Vagina (tissue), 2 donors: ENCODE data around the gene GZMB. TPM values are rescaled to one million over a fixed set of nuclear protein-coding genes. Genes with fewer than 3 reads are reported as not detected.

Experiments
- DNase-seq, 2 donors: peaks; one replicate each; pipeline ENCODE4 v3.0.0-alpha.2; 2017; ENCODE audit errors: extremely low spot score in 2 of 2
- H3K27ac ChIP-seq: fragments of 200-600 bp; sonication (generic); one replicate; pipeline ENCODE4 v1.5.1; 2019
- H3K27me3 ChIP-seq: fragments of 200-600 bp; sonication (generic); one replicate; pipeline ENCODE4 v1.5.1; 2019
- H3K36me3 ChIP-seq, 2 donors: fragments of 200-600 bp; sonication (generic); one replicate each; pipeline ENCODE4 v1.5.1; 2017 to 2019
- H3K4me1 ChIP-seq: fragments of 200-600 bp; sonication (generic); one replicate; pipeline ENCODE4 v1.5.1; 2019
- H3K4me3 ChIP-seq, 2 donors: fragments of 200-600 bp; sonication (generic); 1 replicate in 1 of 2; 2 replicates in 1 of 2; pipeline ENCODE4 v1.5.1; 2016 to 2019
- H3K9me3 ChIP-seq: fragments of 200-600 bp; sonication (generic); one replicate; pipeline ENCODE4 v1.5.1; 2019
- POLR2A ChIP-seq, 2 donors: fragments of 450-650 bp; IDR thresholded peaks; one replicate each; pipeline ENCODE4 v1.6.1; 2017; ENCODE audit warnings: antibody characterized with exemption in 2 of 2, mild to moderate bottlenecking in 2 of 2, moderate library complexity in 2 of 2
- POLR2AphosphoS5 ChIP-seq, 2 donors: sonication (generic); formaldehyde crosslinking; IDR thresholded peaks; one replicate each; pipeline ENCODE4 v1.9.0; 2017; ENCODE audit warnings: antibody characterized with exemption in 2 of 2, mild to moderate bottlenecking in 2 of 2, low read depth in 1 of 2; ENCODE audit not compliant: insufficient read depth in 1 of 2
- intact Hi-C: fragments of 100-400 bp; cut with DNase I; formaldehyde crosslinking; loops from one replicate; pipeline ENCODE4 v1.15.1; 2023
- total RNA-seq: library from RNA; depleted of rRNA; stranded (reverse); fragments of >200 nt; gene quantifications from one replicate; pipeline ENCODE4 v1.2.3, GENCODE V29; 2016
- TF ChIP-seq, protein P1 (sequence below), 3 experiments: fragments of 450-650 bp in 2 of 3; fragments of 200-600 bp in 1 of 3; sonication (generic) in 1 of 3; IDR thresholded peaks; one replicate each; pipeline ENCODE4 v1.5.1; 2017 to 2019; ENCODE audit warnings: antibody characterized with exemption in 3 of 3, mild to moderate bottlenecking in 2 of 3, moderate library complexity in 2 of 3

The GZMB gene
- total RNA-seq, 1 donor from 2014 or later = 2.2 TPM

DNA sequence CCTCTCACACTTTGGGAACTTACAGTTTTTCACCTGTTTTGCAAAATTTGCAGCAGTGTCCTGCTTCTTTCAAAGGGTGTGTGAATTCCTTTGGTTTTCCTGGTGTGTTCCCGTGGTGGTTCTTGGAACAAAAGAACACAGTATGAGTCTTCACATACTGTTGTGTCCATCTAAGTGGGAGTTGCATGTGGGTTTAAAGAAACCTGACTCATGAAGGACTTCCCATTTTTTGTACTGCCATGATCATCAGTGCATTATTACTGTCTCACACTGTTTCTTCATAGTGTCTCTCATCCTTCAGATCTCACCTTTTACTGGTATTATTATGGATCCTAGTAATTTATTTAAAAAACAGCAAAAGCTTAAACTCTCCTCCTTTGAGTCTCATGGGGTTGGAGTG is 20.7 kb downstream of the GZMB start:
- no peak for TF ChIP-seq POLR2AphosphoS5 (IDR thresholded peaks at IDR 0.05; ENCODE audit: insufficient read depth in 1 of 2, low read depth in 1 of 2)
- TF ChIP-seq, protein P1, sequence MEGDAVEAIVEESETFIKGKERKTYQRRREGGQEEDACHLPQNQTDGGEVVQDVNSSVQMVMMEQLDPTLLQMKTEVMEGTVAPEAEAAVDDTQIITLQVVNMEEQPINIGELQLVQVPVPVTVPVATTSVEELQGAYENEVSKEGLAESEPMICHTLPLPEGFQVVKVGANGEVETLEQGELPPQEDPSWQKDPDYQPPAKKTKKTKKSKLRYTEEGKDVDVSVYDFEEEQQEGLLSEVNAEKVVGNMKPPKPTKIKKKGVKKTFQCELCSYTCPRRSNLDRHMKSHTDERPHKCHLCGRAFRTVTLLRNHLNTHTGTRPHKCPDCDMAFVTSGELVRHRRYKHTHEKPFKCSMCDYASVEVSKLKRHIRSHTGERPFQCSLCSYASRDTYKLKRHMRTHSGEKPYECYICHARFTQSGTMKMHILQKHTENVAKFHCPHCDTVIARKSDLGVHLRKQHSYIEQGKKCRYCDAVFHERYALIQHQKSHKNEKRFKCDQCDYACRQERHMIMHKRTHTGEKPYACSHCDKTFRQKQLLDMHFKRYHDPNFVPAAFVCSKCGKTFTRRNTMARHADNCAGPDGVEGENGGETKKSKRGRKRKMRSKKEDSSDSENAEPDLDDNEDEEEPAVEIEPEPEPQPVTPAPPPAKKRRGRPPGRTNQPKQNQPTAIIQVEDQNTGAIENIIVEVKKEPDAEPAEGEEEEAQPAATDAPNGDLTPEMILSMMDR (IDR thresholded peaks at IDR 0.05) = no peak
- Histone ChIP-seq H3K36me3 (no peaks in the 10 kb centered on the region), H3K9me3 (no peaks in the 10 kb centered on the region), H3K4me1 (no peaks in the 10 kb centered on the region), H3K27ac (no peak overlapping the region), H3K27me3 (no peaks in the 10 kb centered on the region), H3K4me3 (no peak overlapping the region)
- DNase-seq = no peak
- intact Hi-C loops = no loop called here

DNA sequence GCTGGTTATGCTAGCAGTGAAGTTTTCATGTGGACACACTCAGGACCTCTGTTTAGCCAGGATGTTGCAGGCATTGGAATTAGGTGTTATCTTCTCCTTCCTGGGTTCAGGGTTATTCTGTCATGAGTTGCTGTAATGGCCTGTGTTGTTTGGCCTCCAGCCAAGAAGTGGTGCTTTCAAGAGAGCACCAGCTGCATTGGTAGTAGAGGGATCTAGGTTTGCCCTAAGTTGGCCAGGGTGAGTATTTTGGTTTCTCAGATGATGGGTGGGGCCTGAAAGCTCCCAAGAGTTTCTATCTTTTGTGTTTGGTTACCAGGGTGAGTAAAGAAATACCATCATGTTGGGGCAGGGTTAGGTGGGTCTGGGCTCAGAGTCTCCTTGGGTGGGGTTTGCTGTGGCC is 21.8 kb downstream of the GZMB start:
- H3K27ac ChIP-seq = no peak overlapping the region
- no peak overlapping the region for H3K4me3 ChIP-seq
- H3K36me3 ChIP-seq = no peaks in the 10 kb centered on the region
- H3K27me3 ChIP-seq = no peaks in the 10 kb centered on the region
- no peak for TF ChIP-seq POLR2A (IDR thresholded peaks at IDR 0.05)
- no peak for TF ChIP-seq POLR2AphosphoS5 (IDR thresholded peaks at IDR 0.05; ENCODE audit: insufficient read depth in 1 of 2, low read depth in 1 of 2)
- TF ChIP-seq, protein P1 (IDR thresholded peaks at IDR 0.05) = no peak
- H3K4me1 ChIP-seq = no peaks in the 10 kb centered on the region
- H3K9me3 ChIP-seq = no peaks in the 10 kb centered on the region
- intact Hi-C loops = no loop called here
- no peak for DNase-seq

DNA sequence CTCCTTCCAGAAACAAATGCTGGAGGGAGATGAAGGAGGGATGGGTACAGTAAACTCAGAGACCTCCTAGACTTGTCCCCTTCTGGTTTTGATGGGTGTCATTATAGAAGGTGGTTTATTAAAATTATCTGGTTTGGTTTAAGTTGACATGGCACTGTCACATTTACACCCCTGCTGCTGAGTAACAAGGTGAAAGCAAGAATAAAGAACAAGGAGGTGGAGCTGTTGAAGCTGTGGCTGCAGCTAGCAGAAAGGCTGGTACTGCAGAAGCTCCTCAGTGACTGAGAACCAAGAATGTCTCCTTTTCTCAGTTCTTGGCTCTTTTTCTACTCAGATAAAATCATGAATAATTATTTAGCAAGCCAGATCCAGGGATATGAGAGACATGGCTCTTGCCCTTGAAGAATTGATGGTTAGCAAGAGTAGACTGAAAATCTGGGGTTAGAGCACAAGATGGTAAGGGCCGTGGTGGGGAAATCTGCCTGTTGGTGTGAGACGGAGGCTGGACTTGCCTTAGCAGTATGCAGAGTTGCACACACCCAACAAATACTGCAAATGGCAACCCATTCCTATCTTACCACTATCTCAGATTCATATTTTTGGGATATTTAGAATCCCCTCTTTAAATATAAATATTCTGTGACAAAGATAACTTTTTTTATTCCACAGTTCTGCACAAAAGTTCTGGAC is 24.2 kb downstream of the GZMB start, which contains the start of gene GZMH:
GZMH (minus strand) TSS at position 31 of the 690 bp plus-strand sequence. CDS start 72 bp downstream, outside the sequence.
- H3K27me3 ChIP-seq = no peaks in the 10 kb centered on the region
- no peak within 1 kb of the TSS for H3K27ac ChIP-seq
- TF ChIP-seq POLR2A (IDR thresholded peaks at IDR 0.05) (no peak), POLR2AphosphoS5 (IDR thresholded peaks at IDR 0.05; ENCODE audit: insufficient read depth in 1 of 2, low read depth in 1 of 2) (no peak)
- TF ChIP-seq, protein P1 (IDR thresholded peaks at IDR 0.05) = no peak
- no peaks in the 10 kb centered on the region for H3K9me3 ChIP-seq
- H3K4me3 ChIP-seq = no peak within 1 kb of the TSS
- no peak for DNase-seq
- intact Hi-C loops = no loop called here
- H3K36me3 ChIP-seq = no peaks in the 10 kb centered on the region
- no peaks in the 10 kb centered on the region for H3K4me1 ChIP-seq

DNA sequence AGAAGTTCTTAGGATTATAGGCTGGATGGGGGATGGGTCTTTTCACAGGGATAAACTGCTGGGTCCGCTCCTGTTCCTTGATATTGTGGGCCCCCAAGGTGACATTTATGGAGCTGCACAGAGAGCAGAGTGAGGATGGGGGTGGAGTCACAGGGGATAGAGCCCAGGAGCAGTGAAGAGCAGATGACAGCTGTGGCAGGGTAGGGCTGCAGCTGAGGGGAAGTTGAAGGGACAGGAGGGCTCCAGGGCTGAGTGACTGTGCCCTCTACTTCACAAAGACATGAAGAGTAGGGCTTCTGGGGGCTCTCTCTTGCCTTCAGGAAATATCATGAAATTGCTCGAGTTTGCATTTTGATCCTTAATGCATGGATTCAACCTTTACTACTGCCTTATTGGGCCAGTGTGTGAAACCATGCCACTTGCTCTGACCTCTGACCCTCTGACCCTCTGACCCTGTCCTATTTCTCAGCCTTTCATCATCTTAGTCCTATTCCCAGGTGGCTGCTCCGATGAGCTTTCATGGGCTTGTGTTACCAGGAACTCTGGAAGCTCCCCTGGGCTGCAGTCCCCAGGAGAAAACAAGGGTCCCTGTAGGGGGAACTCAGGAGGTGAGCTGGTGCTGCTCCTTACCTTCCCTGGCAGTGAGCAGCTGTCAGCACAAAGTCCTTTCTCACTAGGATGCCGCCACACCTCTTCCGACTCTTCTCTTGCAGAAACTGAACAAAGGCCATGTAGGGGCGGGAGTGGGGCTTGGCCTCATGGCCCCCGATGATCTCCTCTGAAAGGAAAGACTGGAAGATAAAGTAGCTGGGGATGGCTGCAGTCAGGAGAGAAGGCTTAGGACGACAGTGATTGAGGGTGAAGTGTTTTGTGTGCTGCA is 26.1 kb downstream of the GZMB start:
- Histone ChIP-seq H3K27me3 (no peaks in the 10 kb centered on the region), H3K4me3 (no peak overlapping the region), H3K9me3 (no peaks in the 10 kb centered on the region), H3K27ac (no peak overlapping the region), H3K4me1 (no peaks in the 10 kb centered on the region), H3K36me3 (no peaks in the 10 kb centered on the region)
- TF ChIP-seq, protein P1 (IDR thresholded peaks at IDR 0.05) = no peak
- no peak for DNase-seq
- intact Hi-C loops = no loop called here

DNA sequence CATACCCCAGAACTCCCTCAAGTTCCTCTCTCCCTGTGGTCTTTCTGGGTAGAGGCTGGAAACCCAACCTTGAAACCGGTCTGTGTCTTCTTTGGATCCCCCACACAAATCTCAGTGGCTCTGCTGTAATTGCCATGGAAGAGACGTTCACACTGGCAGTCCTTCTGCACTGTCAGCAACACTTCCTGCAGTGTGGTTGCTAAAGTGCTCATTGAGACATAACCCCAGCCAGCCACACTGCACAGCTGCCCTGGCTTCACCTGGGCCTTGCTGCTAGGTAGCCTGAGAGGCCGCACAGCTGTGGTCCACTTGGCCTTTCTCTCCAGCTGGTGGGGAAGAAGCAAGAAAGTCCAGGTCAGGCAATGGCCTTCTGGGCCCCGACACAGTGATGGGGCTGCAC is 26.9 kb downstream of the GZMB start:
- Histone ChIP-seq H3K4me1 (no peaks in the 10 kb centered on the region), H3K27me3 (no peaks in the 10 kb centered on the region), H3K27ac (no peak overlapping the region), H3K36me3 (no peaks in the 10 kb centered on the region), H3K4me3 (no peak overlapping the region), H3K9me3 (no peaks in the 10 kb centered on the region)
- TF ChIP-seq POLR2A (IDR thresholded peaks at IDR 0.05) (no peak), POLR2AphosphoS5 (IDR thresholded peaks at IDR 0.05; ENCODE audit: insufficient read depth in 1 of 2, low read depth in 1 of 2) (no peak)
- TF ChIP-seq, protein P1 (IDR thresholded peaks at IDR 0.05) = no peak
- DNase-seq = no peak
- intact Hi-C loops = no loop called here
